PC-9 (cell line): Measurements from ENCODE around the gene SRXN1. TPM values are rescaled to one million over a fixed set of nuclear protein-coding genes. Genes with fewer than 3 reads are reported as not detected.

Source experiments
- BruUV-seq: library from RNA; stranded (reverse); fragments of 400-500 nt; replicated peaks from 2 replicates; lab custom pipeline; 2021; lab: Mats Ljungman, UMichigan
- CTCF ChIA-PET: fragments of 300-600 bp; sonication (Branson Sonifier 250); formaldehyde crosslinking; loops from one replicate; lab custom pipeline; 2022; ENCODE audit warnings: antibody characterized with exemption; lab: Charles Lee
- POLR2A ChIA-PET: fragments of 300-600 bp; sonication (Branson Sonifier 250); formaldehyde crosslinking; loops from one replicate; lab custom pipeline; 2022; ENCODE audit warnings: antibody characterized with exemption; ENCODE audit not compliant: unreplicated experiment; lab: Charles Lee
- DNase-seq, 2 experiments: peaks; one replicate each; pipeline versions ENCODE4 v3.0.0 to v3.0.0-alpha.2; 2015 to 2022; ENCODE audit warnings: mixed read lengths in 1 of 2
- H2AFZ ChIP-seq: fragments of 200-600 bp; sonication (generic); 2 replicates; pipeline ENCODE4 v1.8.1; 2017; ENCODE audit warnings: antibody characterized with exemption
- H3F3A ChIP-seq: fragments of 200-600 bp; sonication (generic); 2 replicates; pipeline ENCODE4 v1.8.1; 2017; ENCODE audit warnings: antibody characterized with exemption, mild to moderate bottlenecking, low read depth; ENCODE audit not compliant: insufficient read depth
- H3K27ac ChIP-seq: fragments of 200-600 bp; sonication (generic); 2 replicates; pipeline ENCODE4 v1.6.1; 2016; ENCODE audit warnings: mixed run types
- H3K27me3 ChIP-seq: fragments of 200-600 bp; sonication (generic); 2 replicates; pipeline ENCODE4 v1.6.1; 2016; ENCODE audit warnings: low read depth, mixed run types; ENCODE audit not compliant: insufficient read depth
- H3K36me3 ChIP-seq: fragments of 200-600 bp; sonication (generic); 2 replicates; pipeline ENCODE4 v1.6.1; 2016; ENCODE audit warnings: low read depth, mixed run types
- H3K4me1 ChIP-seq: fragments of 200-600 bp; sonication (generic); replicated peaks from 2 replicates; pipeline ENCODE4 v1.6.1; 2016; ENCODE audit warnings: mixed run types; ENCODE audit not compliant: insufficient read depth
- H3K4me2 ChIP-seq: fragments of 200-600 bp; sonication (generic); 2 replicates; pipeline ENCODE4 v1.6.1; 2017; ENCODE audit warnings: mixed run types
- H3K4me3 ChIP-seq: fragments of 200-600 bp; sonication (generic); 2 replicates; pipeline ENCODE4 v1.6.1; 2016; ENCODE audit warnings: mixed run types
- H3K79me2 ChIP-seq: fragments of 200-600 bp; sonication (generic); 2 replicates; pipeline ENCODE4 v1.6.1; 2017; ENCODE audit warnings: low read depth, mixed run types
- H3K9me2 ChIP-seq: fragments of 200-600 bp; sonication (generic); 2 replicates; pipeline ENCODE4 v1.8.1; 2017; ENCODE audit warnings: mild to moderate bottlenecking; ENCODE audit not compliant: insufficient read depth
- H3K9me3 ChIP-seq: fragments of 200-600 bp; sonication (generic); 2 replicates; pipeline ENCODE4 v1.8.1; 2016; ENCODE audit warnings: low read depth; ENCODE audit not compliant: insufficient read depth
- H4K20me1 ChIP-seq: fragments of 200-600 bp; sonication (generic); 2 replicates; pipeline ENCODE4 v1.8.1; 2017; ENCODE audit not compliant: insufficient read depth
- EZH2 ChIP-seq: fragments of 200-600 bp; sonication (generic); IDR thresholded peaks from 2 replicates; pipeline ENCODE4 v1.8.0; 2017; ENCODE audit warnings: antibody characterized with exemption, low read depth
- intact Hi-C: fragments of 100-400 bp; cut with micrococcal nuclease; formaldehyde crosslinking; loops from one replicate; pipeline ENCODE4 v1.10.0; 2022; ENCODE audit not compliant: unreplicated experiment
- total RNA-seq: library from RNA; stranded (reverse); gene quantifications from 2 replicates; pipeline ENCODE4 v1.2.3, GENCODE V29; 2021
- TF ChIP-seq, protein P1 (sequence below): fragments of 200-600 bp; sonication (generic); conservative IDR thresholded peaks from 2 replicates; pipeline ENCODE4 v1.6.1; 2017; ENCODE audit warnings: mixed run types, antibody characterized with exemption, mild to moderate bottlenecking, moderate library complexity

The SRXN1 gene
- total RNA-seq, 1 experiment from 2014 or later = 204 TPM

DNA sequence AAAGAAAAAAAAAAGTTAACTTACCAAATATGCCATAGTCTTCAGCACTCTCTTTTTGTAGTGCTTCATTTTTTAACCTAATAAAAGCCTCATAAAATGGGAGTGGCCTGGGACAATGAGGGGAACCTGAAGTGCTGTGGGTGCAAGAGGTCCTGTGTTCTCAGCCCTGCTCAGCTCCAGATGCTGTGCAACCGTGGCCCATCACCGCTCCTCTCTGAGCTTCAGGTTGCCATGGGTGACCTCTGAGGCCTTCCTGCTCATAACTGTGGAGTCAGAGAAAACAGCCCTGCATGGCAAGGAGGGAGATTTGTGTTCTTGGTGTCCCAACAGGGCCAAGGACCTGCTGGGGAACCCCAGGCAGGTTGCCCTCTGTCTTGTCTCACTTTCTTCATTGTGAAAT, 52.9 kb downstream of the SRXN1 start:
- intact Hi-C loops = no loop called here
- no TSS peak for BruUV-seq
- no peaks in the 10 kb centered on the region for H3K4me1 ChIP-seq

DNA sequence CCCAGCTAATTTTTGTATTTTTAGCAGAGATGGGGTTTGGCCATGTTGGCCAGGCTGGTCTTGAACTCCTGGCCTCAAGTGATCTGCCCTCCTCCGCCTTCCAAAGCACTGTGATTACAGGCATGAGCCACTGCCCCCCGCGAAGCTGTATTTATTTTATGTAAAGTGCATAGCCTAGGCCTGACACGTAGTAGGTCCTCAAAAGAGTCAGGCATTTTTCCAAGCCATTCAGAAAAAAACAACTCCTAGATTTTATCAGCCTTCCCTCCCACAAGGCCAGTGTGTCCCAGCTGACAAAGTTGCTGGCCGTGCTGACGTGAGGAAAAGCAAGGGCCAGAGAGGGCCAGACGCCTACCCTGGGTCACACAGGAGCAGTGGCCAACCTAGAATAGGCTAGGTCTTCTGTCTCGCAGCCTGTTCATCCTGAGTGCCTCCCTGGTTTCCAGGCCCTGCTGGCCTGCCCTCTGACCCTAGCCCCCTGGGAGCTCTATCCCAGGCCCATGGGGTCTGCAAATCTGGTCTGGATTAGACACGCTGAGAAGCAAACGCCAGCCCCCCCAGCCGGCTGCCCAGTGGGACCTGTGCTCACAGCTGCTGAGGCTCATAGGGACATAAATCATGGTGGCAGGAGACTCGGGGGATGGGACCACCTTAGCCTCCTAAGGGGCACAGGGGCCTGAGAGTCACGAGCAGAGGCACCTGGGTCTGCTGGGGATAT, 54.7 kb downstream of the SRXN1 start:
- CTCF ChIA-PET = no interaction called here
- intact Hi-C loops = no loop called here
- Histone ChIP-seq H3K9me2 (no peaks in the 10 kb centered on the region), H4K20me1 (no peaks in the 10 kb centered on the region), H3K4me2 (no peak overlapping the region), H3K36me3 (no peaks in the 10 kb centered on the region), H3K27ac (no peak overlapping the region), H2AFZ (no peak overlapping the region), H3K9me3 (no peaks in the 10 kb centered on the region), H3K27me3 (no peaks in the 10 kb centered on the region), H3K79me2 (no peaks in the 10 kb centered on the region), H3K4me3 (no peak overlapping the region), H3F3A (peaks cover 4% of the 10 kb centered on the region; the same call in 1 of the 2 replicates), H3K4me1 (no peaks in the 10 kb centered on the region)
- TF ChIP-seq EZH2 = no peak
- TF ChIP-seq, protein P1, sequence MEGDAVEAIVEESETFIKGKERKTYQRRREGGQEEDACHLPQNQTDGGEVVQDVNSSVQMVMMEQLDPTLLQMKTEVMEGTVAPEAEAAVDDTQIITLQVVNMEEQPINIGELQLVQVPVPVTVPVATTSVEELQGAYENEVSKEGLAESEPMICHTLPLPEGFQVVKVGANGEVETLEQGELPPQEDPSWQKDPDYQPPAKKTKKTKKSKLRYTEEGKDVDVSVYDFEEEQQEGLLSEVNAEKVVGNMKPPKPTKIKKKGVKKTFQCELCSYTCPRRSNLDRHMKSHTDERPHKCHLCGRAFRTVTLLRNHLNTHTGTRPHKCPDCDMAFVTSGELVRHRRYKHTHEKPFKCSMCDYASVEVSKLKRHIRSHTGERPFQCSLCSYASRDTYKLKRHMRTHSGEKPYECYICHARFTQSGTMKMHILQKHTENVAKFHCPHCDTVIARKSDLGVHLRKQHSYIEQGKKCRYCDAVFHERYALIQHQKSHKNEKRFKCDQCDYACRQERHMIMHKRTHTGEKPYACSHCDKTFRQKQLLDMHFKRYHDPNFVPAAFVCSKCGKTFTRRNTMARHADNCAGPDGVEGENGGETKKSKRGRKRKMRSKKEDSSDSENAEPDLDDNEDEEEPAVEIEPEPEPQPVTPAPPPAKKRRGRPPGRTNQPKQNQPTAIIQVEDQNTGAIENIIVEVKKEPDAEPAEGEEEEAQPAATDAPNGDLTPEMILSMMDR = no peak
- no TSS peak for BruUV-seq
- POLR2A ChIA-PET = no interaction called here
- no peak for DNase-seq

More for the DNA sequence above, 52.9 kb downstream of the SRXN1 start:
- Histone ChIP-seq H3F3A (peaks cover 4% of the 10 kb centered on the region; the same call in 1 of the 2 replicates), H4K20me1 (no peaks in the 10 kb centered on the region), H3K4me2 (no peak overlapping the region), H3K4me3 (no peak overlapping the region), H2AFZ (no peak overlapping the region), H3K27ac (no peak overlapping the region), H3K9me3 (no peaks in the 10 kb centered on the region), H3K79me2 (no peaks in the 10 kb centered on the region), H3K36me3 (no peaks in the 10 kb centered on the region), H3K9me2 (no peaks in the 10 kb centered on the region), H3K27me3 (no peaks in the 10 kb centered on the region)
- DNase-seq = no peak
- CTCF ChIA-PET = no interaction called here
- TF ChIP-seq, protein P1 = no peak
- TF ChIP-seq EZH2 = no peak
- POLR2A ChIA-PET = no interaction called here

DNA sequence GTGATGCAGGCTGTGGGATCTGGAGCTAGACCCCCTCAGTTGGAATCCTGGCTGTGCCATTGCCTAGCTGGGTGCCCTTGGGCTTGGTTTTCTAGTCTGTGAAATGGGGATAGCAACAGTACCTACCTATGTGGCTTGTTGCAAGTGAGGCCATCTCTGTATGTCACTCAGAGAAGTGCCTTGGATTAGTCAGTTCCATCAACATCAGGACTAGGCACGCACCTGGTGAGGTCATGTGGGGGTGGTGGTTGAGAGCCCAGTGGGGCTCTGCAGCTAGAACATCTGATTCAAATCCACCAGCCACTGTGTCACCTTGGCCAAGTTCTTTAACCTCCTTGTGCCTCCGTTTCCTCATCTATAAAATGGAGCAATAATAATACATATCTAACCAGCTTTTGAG, 55.4 kb downstream of the SRXN1 start:
- H3K9me2 ChIP-seq = no peaks in the 10 kb centered on the region
- no peak for TF ChIP-seq EZH2
- TF ChIP-seq, protein P1 = no peak
- no peak overlapping the region for H3K4me2 ChIP-seq
- H3K79me2 ChIP-seq = no peaks in the 10 kb centered on the region
- H3K27me3 ChIP-seq = peaks cover under 1% of the 10 kb centered on the region; the same call in 1 of the 2 replicates
- intact Hi-C loops = no loop called here
- H3K4me1 ChIP-seq = no peaks in the 10 kb centered on the region
- no peak overlapping the region for H3K4me3 ChIP-seq
- H4K20me1 ChIP-seq = no peaks in the 10 kb centered on the region
- peaks cover 4% of the 10 kb centered on the region; the same call in 1 of the 2 replicates for H3F3A ChIP-seq
- H3K9me3 ChIP-seq = no peaks in the 10 kb centered on the region
- H3K36me3 ChIP-seq = no peaks in the 10 kb centered on the region
- no peak overlapping the region for H3K27ac ChIP-seq
- no peak overlapping the region for H2AFZ ChIP-seq
- BruUV-seq = no TSS peak
- ChIA-PET POLR2A (no interaction called here), CTCF (no interaction called here)
- DNase-seq = no peak

Other genes starting within 250 kb of the SRXN1 start
- gene RBCK1, start 244.9 kb downstream of the SRXN1 start, total RNA-seq = 176 and 212 TPM in 2 replicates
- gene TBC1D20, start 190.7 kb downstream of the SRXN1 start, total RNA-seq = 27.8 and 32.8 TPM in 2 replicates
- gene CSNK2A1, start 109.4 kb downstream of the SRXN1 start, total RNA-seq = 187 and 222 TPM in 2 replicates
- not detected in 2 replicates for gene TCF15, start 42.9 kb downstream of the SRXN1 start, total RNA-seq
- not detected in 2 replicates for gene SCRT2, start 22.6 kb upstream of the SRXN1 start, total RNA-seq
- 6.9 and 7.2 TPM in 2 replicates for gene SLC52A3, start 115.3 kb upstream of the SRXN1 start, total RNA-seq
- gene FAM110A, start 180.5 kb upstream of the SRXN1 start, total RNA-seq = 30.8 and 36.6 TPM in 2 replicates